ENCODE results near the gene JAG1. TPM values are rescaled to one million over a fixed set of nuclear protein-coding genes. Genes with fewer than 3 reads are reported as not detected.
A peak's percentile ranks its signal among the peaks of the same experiment; 100 is the strongest.

The JAG1 gene
- total and polyA plus RNA-seq, 2 donors from 2014 or later = 18.0 to 132 TPM

DNA sequence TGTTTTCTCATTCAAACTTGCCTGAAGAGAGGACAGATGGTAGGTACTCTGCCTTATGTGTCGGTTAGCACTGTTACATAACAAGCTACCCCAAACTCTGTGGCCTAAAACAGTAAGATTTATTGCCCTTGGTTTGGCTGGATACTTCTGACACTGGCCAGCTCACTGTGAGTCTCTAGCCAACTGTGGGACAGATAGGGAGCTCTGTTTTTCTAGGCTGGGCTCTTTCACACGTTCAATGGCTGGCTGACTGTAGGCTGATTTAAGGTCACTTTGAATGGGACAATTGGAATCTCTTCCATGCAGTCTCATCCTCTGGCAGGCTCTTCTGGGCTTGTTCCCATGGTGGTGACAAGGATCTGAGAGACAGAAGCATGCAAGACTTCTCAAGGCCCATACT is 39.4 kb upstream of the JAG1 start:
- H3K4me3 ChIP-seq (ENCODE audit: low read length in 3 of 3) = no peak overlapping the region
- H3K27me3 ChIP-seq (ENCODE audit: control insufficient read depth, insufficient read depth, low read length) = no peaks in the 10 kb centered on the region
- no peak overlapping the region for H3K9ac ChIP-seq (ENCODE audit: low read length in 3 of 3)
- no peaks in the 10 kb centered on the region for H3K9me3 ChIP-seq (ENCODE audit: control insufficient read depth in 2 of 3, insufficient read depth in 1 of 3, low read length in 3 of 3)
- DNase-seq = no peak
- no peak for FAIRE-seq
- intact Hi-C loops (cut with DNase I) = no loop called here
- H3K27ac ChIP-seq (ENCODE audit: low read depth in 2 of 2, low read length in 2 of 2) = no peak overlapping the region
- peaks cover 7 to 14% (median 13%) of the 10 kb centered on the region in 3 donors for H3K4me1 ChIP-seq (ENCODE audit: control insufficient read depth in 2 of 3, insufficient read depth in 2 of 3, low read depth in 1 of 3, low read length in 3 of 3)
- peaks cover 0 to 2% (median 0%) of the 10 kb centered on the region in 3 donors for H3K36me3 ChIP-seq (ENCODE audit: control insufficient read depth in 2 of 3, insufficient read depth in 3 of 3, low read length in 3 of 3)
- TF ChIP-seq, protein P1, sequence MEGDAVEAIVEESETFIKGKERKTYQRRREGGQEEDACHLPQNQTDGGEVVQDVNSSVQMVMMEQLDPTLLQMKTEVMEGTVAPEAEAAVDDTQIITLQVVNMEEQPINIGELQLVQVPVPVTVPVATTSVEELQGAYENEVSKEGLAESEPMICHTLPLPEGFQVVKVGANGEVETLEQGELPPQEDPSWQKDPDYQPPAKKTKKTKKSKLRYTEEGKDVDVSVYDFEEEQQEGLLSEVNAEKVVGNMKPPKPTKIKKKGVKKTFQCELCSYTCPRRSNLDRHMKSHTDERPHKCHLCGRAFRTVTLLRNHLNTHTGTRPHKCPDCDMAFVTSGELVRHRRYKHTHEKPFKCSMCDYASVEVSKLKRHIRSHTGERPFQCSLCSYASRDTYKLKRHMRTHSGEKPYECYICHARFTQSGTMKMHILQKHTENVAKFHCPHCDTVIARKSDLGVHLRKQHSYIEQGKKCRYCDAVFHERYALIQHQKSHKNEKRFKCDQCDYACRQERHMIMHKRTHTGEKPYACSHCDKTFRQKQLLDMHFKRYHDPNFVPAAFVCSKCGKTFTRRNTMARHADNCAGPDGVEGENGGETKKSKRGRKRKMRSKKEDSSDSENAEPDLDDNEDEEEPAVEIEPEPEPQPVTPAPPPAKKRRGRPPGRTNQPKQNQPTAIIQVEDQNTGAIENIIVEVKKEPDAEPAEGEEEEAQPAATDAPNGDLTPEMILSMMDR (IDR thresholded peaks at IDR 0.05; ENCODE audit: borderline replicate concordance, extremely low read depth, insufficient read depth) = no peak

DNA sequence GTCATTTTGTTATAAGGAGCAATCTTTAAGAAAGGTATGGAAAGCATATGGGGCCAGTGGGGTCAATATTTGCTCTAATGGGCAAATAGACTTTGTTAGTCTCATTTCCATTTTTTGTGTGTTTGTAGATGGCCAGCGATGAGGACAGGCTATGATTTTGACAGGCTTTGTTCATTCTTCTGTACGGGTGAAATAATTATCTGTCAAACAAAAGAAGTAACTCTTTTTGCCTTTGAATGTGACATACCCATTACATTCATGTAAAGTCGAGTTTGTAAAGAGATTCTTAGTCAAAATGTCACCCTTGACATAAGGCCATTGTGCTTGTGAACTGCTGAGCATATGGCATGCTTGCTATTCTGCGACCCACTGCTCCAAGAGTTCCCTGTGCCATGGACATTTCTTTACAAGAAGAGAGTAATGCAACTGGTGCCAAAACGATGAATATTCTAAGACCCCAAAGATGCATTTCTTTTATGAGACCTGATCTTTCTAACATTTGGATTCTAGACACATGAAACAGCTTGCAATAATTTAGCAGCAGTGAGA is 38.2 kb upstream of the JAG1 start:
- TF ChIP-seq, protein P1 (IDR thresholded peaks at IDR 0.05; ENCODE audit: borderline replicate concordance, extremely low read depth, insufficient read depth) = no peak
- FAIRE-seq = no peak
- no peaks in the 10 kb centered on the region for H3K27me3 ChIP-seq (ENCODE audit: control insufficient read depth, insufficient read depth, low read length)
- H3K9ac ChIP-seq (ENCODE audit: low read length in 3 of 3) = peak overlapping the region in 1 of 3 donors; percentile 57
- peaks cover 0 to 2% (median 0%) of the 10 kb centered on the region in 3 donors for H3K36me3 ChIP-seq (ENCODE audit: control insufficient read depth in 2 of 3, insufficient read depth in 3 of 3, low read length in 3 of 3)
- peak overlapping the region in 2 of 3 donors; percentile 26 to 58 for H3K4me3 ChIP-seq (ENCODE audit: low read length in 3 of 3)
- peaks cover 9 to 16% (median 13%) of the 10 kb centered on the region in 3 donors for H3K4me1 ChIP-seq (ENCODE audit: control insufficient read depth in 2 of 3, insufficient read depth in 2 of 3, low read depth in 1 of 3, low read length in 3 of 3)
- peak overlapping the region; percentile 72 to 78 for H3K27ac ChIP-seq (ENCODE audit: low read depth in 2 of 2, low read length in 2 of 2)
- no peaks in the 10 kb centered on the region for H3K9me3 ChIP-seq (ENCODE audit: control insufficient read depth in 2 of 3, insufficient read depth in 1 of 3, low read length in 3 of 3)
- intact Hi-C loops (cut with DNase I) = no loop called here
- no peak for DNase-seq

DNA sequence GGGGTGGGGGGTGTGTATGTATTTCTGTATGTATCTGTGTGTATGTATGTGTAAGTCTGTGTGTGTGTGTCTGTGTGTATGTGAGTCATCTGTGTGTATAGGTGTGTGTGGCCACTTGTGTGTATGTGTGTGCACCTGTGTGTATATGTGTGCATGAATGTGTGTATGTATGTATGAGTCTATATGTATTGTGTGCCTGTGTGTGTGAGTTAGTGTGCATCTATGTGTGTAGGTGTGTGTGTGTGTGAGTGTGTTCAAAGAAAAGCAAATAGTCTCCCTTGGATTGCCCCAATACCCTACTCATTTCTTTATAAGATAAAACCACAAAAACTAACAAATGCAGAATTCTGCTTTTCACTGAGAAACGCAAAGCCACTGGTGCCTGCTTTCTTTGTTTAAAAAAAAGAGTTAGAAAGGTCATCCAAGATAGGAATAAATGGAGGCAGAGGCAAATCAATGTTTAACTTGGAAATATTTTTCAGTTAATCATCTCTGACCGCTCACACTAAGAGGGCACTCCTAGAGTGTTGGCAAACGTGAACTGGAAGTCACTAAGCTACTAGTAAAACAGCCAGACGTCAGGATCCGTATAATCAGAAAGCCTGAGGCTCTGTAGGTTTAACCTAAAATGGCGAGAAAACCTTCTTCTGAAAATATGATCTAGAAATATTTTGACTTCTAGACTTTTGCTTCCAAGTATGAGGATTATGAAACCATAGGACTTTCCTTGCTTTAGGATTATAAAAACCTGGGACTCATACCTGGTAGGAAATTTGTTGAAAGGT is 37.4 kb upstream of the JAG1 start:
- peak; percentile 89 for FAIRE-seq
- DNase-seq = peak in 3 of 5 donors; percentile 15 to 80 (median 80)

More for the DNA sequence above, 37.4 kb upstream of the JAG1 start:
- peaks cover 9 to 14% (median 13%) of the 10 kb centered on the region in 3 donors for H3K4me1 ChIP-seq (ENCODE audit: control insufficient read depth in 2 of 3, insufficient read depth in 2 of 3, low read depth in 1 of 3, low read length in 3 of 3)
- intact Hi-C loops (cut with DNase I) = no loop called here
- peak overlapping the region in 1 of 3 donors; percentile 57 for H3K9ac ChIP-seq (ENCODE audit: low read length in 3 of 3)
- H3K36me3 ChIP-seq (ENCODE audit: control insufficient read depth in 2 of 3, insufficient read depth in 3 of 3, low read length in 3 of 3) = peaks cover 0 to 2% (median 0%) of the 10 kb centered on the region in 3 donors
- no peaks in the 10 kb centered on the region for H3K9me3 ChIP-seq (ENCODE audit: control insufficient read depth in 2 of 3, insufficient read depth in 1 of 3, low read length in 3 of 3)
- TF ChIP-seq, protein P1 (IDR thresholded peaks at IDR 0.05; ENCODE audit: borderline replicate concordance, extremely low read depth, insufficient read depth) = no peak
- peak overlapping the region; percentile 19 to 58 (median 26) for H3K4me3 ChIP-seq (ENCODE audit: low read length in 3 of 3)
- H3K27ac ChIP-seq (ENCODE audit: low read depth in 2 of 2, low read length in 2 of 2) = peak overlapping the region; percentile 72 to 78
- no peaks in the 10 kb centered on the region for H3K27me3 ChIP-seq (ENCODE audit: control insufficient read depth, insufficient read depth, low read length)
